ENCODE results near the gene PRSS38. TPM values are rescaled to one million over a fixed set of nuclear protein-coding genes. Genes with fewer than 3 reads are reported as not detected.

PRSS38 gene
- total and polyA plus RNA-seq, 5 donors: not detected

- no peaks in the 10 kb centered on the region for H3K27me3 ChIP-seq (ENCODE audit: control insufficient read depth, insufficient read depth)
- H3K4me1 ChIP-seq (ENCODE audit: control insufficient read depth, insufficient read depth, low read length): no peaks in the 10 kb centered on the region
- no peak for ATAC-seq
- no peak overlapping the region for H3K27ac ChIP-seq (ENCODE audit: low read length)
- no peak overlapping the region for H3K4me3 ChIP-seq (ENCODE audit: low read length)
- intact Hi-C loops (cut with DNase I): no loop called here
- H3K9me3 ChIP-seq (ENCODE audit: control insufficient read depth, low read length): no peaks in the 10 kb centered on the region
- WGBS: 54% methylated on average over 14 of the region's 14 CpGs
- DNase-seq: peak in 2 of 3 donors; percentile 53 to 58
Observed at GRCh38 chr1:227889047-227889862, 73.8 kb downstream of the PRSS38 start.

GRCh38 chr1:227889863-227890405, 74.5 kb downstream of the PRSS38 start:
- no peak overlapping the region for H3K27ac ChIP-seq (ENCODE audit: low read length)
- intact Hi-C loops (cut with DNase I): no loop called here

GRCh38 chr1:227890451-227891222, 75.2 kb downstream of the PRSS38 start:
- Histone ChIP-seq H3K27ac (ENCODE audit: low read length) (no peak overlapping the region), H3K4me3 (ENCODE audit: low read length) (no peak overlapping the region), H3K27me3 (ENCODE audit: control insufficient read depth, insufficient read depth) (no peaks in the 10 kb centered on the region), H3K4me1 (ENCODE audit: control insufficient read depth, insufficient read depth, low read length) (no peaks in the 10 kb centered on the region), H3K9me3 (ENCODE audit: control insufficient read depth, low read length) (no peaks in the 10 kb centered on the region)
- WGBS: 91% methylated on average over 13 of the region's 13 CpGs
- ATAC-seq (no peak), DNase-seq (peak in 1 of 3 donors; percentile 53)
- intact Hi-C loops (cut with DNase I): no loop called here

More at GRCh38 chr1:227889863-227890405, 74.5 kb downstream of the PRSS38 start:
- WGBS: 85% methylated on average over 13 of the region's 13 CpGs
- Histone ChIP-seq H3K4me3 (ENCODE audit: low read length) (no peak overlapping the region), H3K27me3 (ENCODE audit: control insufficient read depth, insufficient read depth) (no peaks in the 10 kb centered on the region), H3K9me3 (ENCODE audit: control insufficient read depth, low read length) (no peaks in the 10 kb centered on the region), H3K4me1 (ENCODE audit: control insufficient read depth, insufficient read depth, low read length) (no peaks in the 10 kb centered on the region)
- DNase-seq (no peak), ATAC-seq (no peak)

- intact Hi-C loops (cut with DNase I): no loop called here
- H3K9me3 ChIP-seq (ENCODE audit: control insufficient read depth, low read length): no peaks in the 10 kb centered on the region
- DNase-seq (peak in 2 of 3 donors; percentile 31 to 45), ATAC-seq (no peak)
- H3K4me1 ChIP-seq (ENCODE audit: control insufficient read depth, insufficient read depth, low read length): no peaks in the 10 kb centered on the region
- H3K27ac ChIP-seq (ENCODE audit: low read length): no peak overlapping the region
- H3K27me3 ChIP-seq (ENCODE audit: control insufficient read depth, insufficient read depth): no peaks in the 10 kb centered on the region
- WGBS: 86% methylated on average over 19 of the region's 19 CpGs
- H3K4me3 ChIP-seq (ENCODE audit: low read length): no peak overlapping the region
Observed at GRCh38 chr1:227891223-227891954, 75.9 kb downstream of the PRSS38 start.

GRCh38 chr1:227891955-227892488, 76.5 kb downstream of the PRSS38 start:
- ATAC-seq (no peak), DNase-seq (no peak)
- Histone ChIP-seq H3K27ac (ENCODE audit: low read length) (no peak overlapping the region), H3K4me1 (ENCODE audit: control insufficient read depth, insufficient read depth, low read length) (no peaks in the 10 kb centered on the region), H3K27me3 (ENCODE audit: control insufficient read depth, insufficient read depth) (no peaks in the 10 kb centered on the region), H3K4me3 (ENCODE audit: low read length) (no peak overlapping the region), H3K9me3 (ENCODE audit: control insufficient read depth, low read length) (no peaks in the 10 kb centered on the region)
- 97% methylated on average over 6 of the region's 6 CpGs for WGBS
- intact Hi-C loops (cut with DNase I): no loop called here

- 63% methylated on average over 17 of the region's 17 CpGs for WGBS
- ATAC-seq (peak in 1 of 2 donors; percentile 15), DNase-seq (peak in 1 of 3 donors; percentile 37)
- no peaks in the 10 kb centered on the region for H3K27me3 ChIP-seq (ENCODE audit: control insufficient read depth, insufficient read depth)
- no peaks in the 10 kb centered on the region for H3K9me3 ChIP-seq (ENCODE audit: control insufficient read depth, low read length)
- intact Hi-C loops (cut with DNase I): no loop called here
- H3K4me1 ChIP-seq (ENCODE audit: control insufficient read depth, insufficient read depth, low read length): no peaks in the 10 kb centered on the region
- H3K4me3 ChIP-seq (ENCODE audit: low read length): no peak overlapping the region
- H3K27ac ChIP-seq (ENCODE audit: low read length): no peak overlapping the region
Observed at GRCh38 chr1:227892489-227893299, 77.2 kb downstream of the PRSS38 start.

GRCh38 chr1:227893300-227893948, 77.9 kb downstream of the PRSS38 start:
- ATAC-seq (no peak), DNase-seq (peak in 1 of 3 donors; percentile 39)
- H3K9me3 ChIP-seq (ENCODE audit: control insufficient read depth, low read length): no peaks in the 10 kb centered on the region
- 93% methylated on average over 9 of the region's 9 CpGs for WGBS
- no peaks in the 10 kb centered on the region for H3K27me3 ChIP-seq (ENCODE audit: control insufficient read depth, insufficient read depth)
- intact Hi-C loops (cut with DNase I): no loop called here
- no peak overlapping the region for H3K4me3 ChIP-seq (ENCODE audit: low read length)
- no peak overlapping the region for H3K27ac ChIP-seq (ENCODE audit: low read length)
- H3K4me1 ChIP-seq (ENCODE audit: control insufficient read depth, insufficient read depth, low read length): no peaks in the 10 kb centered on the region

GRCh38 chr1:227893949-227894721, 78.7 kb downstream of the PRSS38 start:
- ATAC-seq (no peak), DNase-seq (peak in 1 of 3 donors; percentile 34)
- intact Hi-C loops (cut with DNase I): no loop called here
- Histone ChIP-seq H3K4me3 (ENCODE audit: low read length) (no peak overlapping the region), H3K27ac (ENCODE audit: low read length) (no peak overlapping the region), H3K4me1 (ENCODE audit: control insufficient read depth, insufficient read depth, low read length) (no peaks in the 10 kb centered on the region), H3K9me3 (ENCODE audit: control insufficient read depth, low read length) (no peaks in the 10 kb centered on the region), H3K27me3 (ENCODE audit: control insufficient read depth, insufficient read depth) (no peaks in the 10 kb centered on the region)
- 84% methylated on average over 27 of the region's 27 CpGs for WGBS

GRCh38 chr1:227894831-227895451, 79.5 kb downstream of the PRSS38 start:
- no peak for ATAC-seq
- H3K27ac ChIP-seq (ENCODE audit: low read length): no peak overlapping the region
- no peaks in the 10 kb centered on the region for H3K27me3 ChIP-seq (ENCODE audit: control insufficient read depth, insufficient read depth)
- no peaks in the 10 kb centered on the region for H3K9me3 ChIP-seq (ENCODE audit: control insufficient read depth, low read length)
- H3K4me3 ChIP-seq (ENCODE audit: low read length): no peak overlapping the region
- H3K4me1 ChIP-seq (ENCODE audit: control insufficient read depth, insufficient read depth, low read length): no peaks in the 10 kb centered on the region
- intact Hi-C loops (cut with DNase I): no loop called here
- peak in 1 of 3 donors; percentile 44 for DNase-seq
- WGBS: 89% methylated on average over 12 of the region's 12 CpGs

Data from right cardiac atrium (tissue), 5 donors.